Suprapubic skin (tissue), 4 donors: ENCODE results near the gene SLC66A2. TPM values are rescaled to one million over a fixed set of nuclear protein-coding genes. Genes with fewer than 3 reads are reported as not detected.
"Not testable (repeated sequence)": the region's sequence is repeated elsewhere in the genome, so short reads cannot be mapped to it uniquely, and the experiment has no call there.

ENCODE experiments used
- DNase-seq, 2 donors: peaks; one replicate each; pipeline ENCODE4 v3.0.0-alpha.2; 2019; ENCODE audit warnings: low spot score in 2 of 2
- H3K27ac ChIP-seq: fragments of 200-600 bp; sonication (generic); one replicate; pipeline ENCODE4 v1.5.1; 2019
- H3K27me3 ChIP-seq: fragments of 200-600 bp; sonication (generic); one replicate; pipeline ENCODE4 v1.5.1; 2019
- H3K36me3 ChIP-seq: fragments of 200-600 bp; sonication (generic); one replicate; pipeline ENCODE4 v1.5.1; 2019
- H3K4me1 ChIP-seq: fragments of 200-600 bp; sonication (generic); one replicate; pipeline ENCODE4 v1.5.1; 2019
- H3K4me3 ChIP-seq: fragments of 200-600 bp; sonication (generic); one replicate; pipeline ENCODE4 v1.5.1; 2019; ENCODE audit warnings: mild to moderate bottlenecking
- H3K9me3 ChIP-seq: fragments of 200-600 bp; sonication (generic); one replicate; pipeline ENCODE4 v1.5.1; 2019
- EP300 ChIP-seq: sonication (generic); formaldehyde crosslinking; IDR thresholded peaks from one replicate; pipeline ENCODE4 v1.6.1; 2017; ENCODE audit warnings: antibody characterized with exemption
- POLR2A ChIP-seq, 2 donors: fragments of 450-650 bp; IDR thresholded peaks; one replicate each; pipeline ENCODE4 v1.6.1; 2017; ENCODE audit warnings: antibody characterized with exemption in 2 of 2, mild to moderate bottlenecking in 2 of 2, moderate library complexity in 2 of 2
- POLR2AphosphoS5 ChIP-seq, 3 donors: sonication (generic); formaldehyde crosslinking; IDR thresholded peaks; one replicate each; pipeline ENCODE4 v1.6.1; 2017; ENCODE audit warnings: antibody characterized with exemption in 3 of 3
- WGBS: methylation state at CpG from one replicate; pipeline ENCODE4 v1.1.5; 2018; 5-methylcytosine and 5-hydroxymethylcytosine counted together
- total RNA-seq, 4 donors: library from RNA; depleted of rRNA; stranded (reverse); fragments of >200 nt; gene quantifications; one replicate each; pipeline ENCODE4 v1.1.0, GENCODE V29; 2016
- TF ChIP-seq, protein P1 (sequence below), 2 donors: fragments of 200-600 bp in 1 of 2; fragments of 450-650 bp in 1 of 2; sonication (generic) in 1 of 2; IDR thresholded peaks; one replicate each; pipeline ENCODE4 v1.5.1; 2016 to 2019; ENCODE audit warnings: antibody characterized with exemption in 2 of 2, mild to moderate bottlenecking in 1 of 2, moderate library complexity in 1 of 2

The SLC66A2 gene
- total RNA-seq, 4 donors from 2014 or later: 53.4 to 84.7 (median 79.3) TPM

DNA sequence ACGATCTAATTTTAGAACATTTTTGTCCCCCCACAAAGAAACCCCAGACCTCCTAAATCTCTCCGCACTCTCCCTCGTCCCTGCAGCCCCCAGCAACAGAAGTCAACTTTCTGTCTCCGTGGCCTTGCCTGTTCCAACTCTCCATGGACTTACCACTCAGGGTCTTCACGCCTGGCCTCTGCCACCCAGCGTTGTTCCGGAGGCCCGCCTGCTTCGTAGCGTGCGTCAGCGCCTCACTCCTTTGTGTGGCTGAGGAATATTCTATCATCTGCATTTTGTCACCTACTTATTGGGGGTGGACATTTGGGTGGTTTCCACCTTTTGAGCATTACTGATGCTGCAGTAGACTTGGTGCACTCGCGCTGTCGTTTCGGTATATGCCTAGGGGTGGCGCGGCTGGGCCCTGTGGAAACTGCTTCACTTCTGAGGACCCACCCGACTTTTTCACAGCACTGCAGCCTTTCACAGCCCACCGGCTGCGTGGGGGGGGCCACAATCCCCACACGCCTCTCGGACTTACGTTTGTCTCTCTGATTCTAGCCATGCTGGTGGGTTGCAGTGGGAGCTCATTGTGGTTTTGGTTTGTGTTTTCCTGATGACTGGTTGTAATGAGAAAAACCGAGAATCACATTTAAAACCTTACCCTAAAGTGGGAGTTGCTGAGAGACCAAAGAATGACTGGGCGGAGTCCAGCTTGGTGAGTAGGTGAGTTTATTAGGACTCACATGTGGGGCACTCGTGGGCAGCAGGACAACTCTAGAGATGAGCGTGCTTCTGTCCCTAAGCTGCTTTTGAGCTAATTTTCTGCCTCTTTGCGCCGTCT lies 11.6 kb upstream of the SLC66A2 start:
- Histone ChIP-seq H3K4me3 (no peak overlapping the region), H3K27me3 (no peaks in the 10 kb centered on the region), H3K27ac (peak overlapping the region; percentile 85), H3K36me3 (peaks cover 3% of the 10 kb centered on the region), H3K9me3 (no peaks in the 10 kb centered on the region), H3K4me1 (peaks cover 49% of the 10 kb centered on the region)
- 90% methylated on average over 30 of the region's 30 CpGs for WGBS
- DNase-seq: peak in 1 of 2 donors; percentile 25
- no peak for TF ChIP-seq POLR2A (IDR thresholded peaks at IDR 0.05)
- no peak for TF ChIP-seq EP300
- TF ChIP-seq, protein P1, sequence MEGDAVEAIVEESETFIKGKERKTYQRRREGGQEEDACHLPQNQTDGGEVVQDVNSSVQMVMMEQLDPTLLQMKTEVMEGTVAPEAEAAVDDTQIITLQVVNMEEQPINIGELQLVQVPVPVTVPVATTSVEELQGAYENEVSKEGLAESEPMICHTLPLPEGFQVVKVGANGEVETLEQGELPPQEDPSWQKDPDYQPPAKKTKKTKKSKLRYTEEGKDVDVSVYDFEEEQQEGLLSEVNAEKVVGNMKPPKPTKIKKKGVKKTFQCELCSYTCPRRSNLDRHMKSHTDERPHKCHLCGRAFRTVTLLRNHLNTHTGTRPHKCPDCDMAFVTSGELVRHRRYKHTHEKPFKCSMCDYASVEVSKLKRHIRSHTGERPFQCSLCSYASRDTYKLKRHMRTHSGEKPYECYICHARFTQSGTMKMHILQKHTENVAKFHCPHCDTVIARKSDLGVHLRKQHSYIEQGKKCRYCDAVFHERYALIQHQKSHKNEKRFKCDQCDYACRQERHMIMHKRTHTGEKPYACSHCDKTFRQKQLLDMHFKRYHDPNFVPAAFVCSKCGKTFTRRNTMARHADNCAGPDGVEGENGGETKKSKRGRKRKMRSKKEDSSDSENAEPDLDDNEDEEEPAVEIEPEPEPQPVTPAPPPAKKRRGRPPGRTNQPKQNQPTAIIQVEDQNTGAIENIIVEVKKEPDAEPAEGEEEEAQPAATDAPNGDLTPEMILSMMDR (IDR thresholded peaks at IDR 0.05): no peak
- no peak for TF ChIP-seq POLR2AphosphoS5 (IDR thresholded peaks at IDR 0.05)

GRCh38 chr18:79962311-79962710 lies 10.9 kb upstream of the SLC66A2 start:
- Histone ChIP-seq H3K9me3 (no peaks in the 10 kb centered on the region), H3K4me3 (no peak overlapping the region), H3K36me3 (no peaks in the 10 kb centered on the region), H3K4me1 (peaks cover 49% of the 10 kb centered on the region), H3K27ac (peak overlapping the region; percentile 70), H3K27me3 (no peaks in the 10 kb centered on the region)
- TF ChIP-seq POLR2A (IDR thresholded peaks at IDR 0.05): no peak
- TF ChIP-seq EP300: no peak
- no peak for TF ChIP-seq POLR2AphosphoS5 (IDR thresholded peaks at IDR 0.05)
- TF ChIP-seq, protein P1 (IDR thresholded peaks at IDR 0.05): no peak
- peak in 1 of 2 donors; percentile 64 for DNase-seq
- WGBS: 54% methylated on average over 10 of the region's 10 CpGs

- Histone ChIP-seq H3K4me1 (peaks cover 49% of the 10 kb centered on the region), H3K27me3 (no peaks in the 10 kb centered on the region), H3K4me3 (no peak overlapping the region), H3K27ac (peak overlapping the region; percentile 70), H3K9me3 (no peaks in the 10 kb centered on the region), H3K36me3 (no peaks in the 10 kb centered on the region)
- no peak for DNase-seq
- TF ChIP-seq EP300: no peak
- TF ChIP-seq POLR2A (IDR thresholded peaks at IDR 0.05): no peak
- TF ChIP-seq, protein P1 (IDR thresholded peaks at IDR 0.05): no peak
- no peak for TF ChIP-seq POLR2AphosphoS5 (IDR thresholded peaks at IDR 0.05)
- 72% methylated on average over 14 of the region's 29 CpGs for WGBS
These were observed 10.3 kb upstream of the SLC66A2 start for GRCh38 chr18:79961527-79962291.

DNA sequence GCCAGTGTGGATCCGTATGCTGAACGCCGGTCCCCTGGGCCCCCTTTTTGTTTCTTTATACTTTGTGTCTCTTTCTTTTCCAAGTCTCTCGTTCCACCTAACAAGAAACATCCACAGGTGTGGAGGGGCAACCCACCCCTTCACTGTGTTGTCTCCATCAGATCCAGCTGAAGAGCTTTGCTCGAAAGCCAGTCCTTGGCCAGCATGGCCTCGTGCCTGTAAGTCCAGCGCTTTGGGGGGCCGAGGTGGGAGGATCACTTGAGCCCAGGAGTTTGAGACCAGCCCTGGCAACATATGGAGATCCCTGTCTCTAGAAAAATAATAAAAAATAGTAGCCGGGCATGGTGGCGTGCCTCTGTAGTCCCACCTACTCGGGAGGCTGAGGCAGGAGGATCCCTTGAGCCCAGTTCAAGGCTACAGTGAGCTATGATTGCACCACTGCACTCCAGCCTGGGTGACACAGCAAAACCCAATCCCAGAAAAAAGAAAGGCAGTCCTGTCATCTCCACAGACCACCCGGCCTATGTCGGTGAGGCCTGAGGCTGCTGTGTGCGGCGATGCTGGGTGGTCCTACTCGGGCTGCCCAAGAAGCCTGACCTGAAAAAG lies 9.6 kb upstream of the SLC66A2 start:
- H3K27ac ChIP-seq: peak overlapping the region; percentile 70
- TF ChIP-seq, protein P1 (IDR thresholded peaks at IDR 0.05): no peak
- TF ChIP-seq POLR2A (IDR thresholded peaks at IDR 0.05) (no peak), POLR2AphosphoS5 (IDR thresholded peaks at IDR 0.05) (no peak), EP300 (no peak)
- H3K4me1 ChIP-seq: peaks cover 49% of the 10 kb centered on the region
- 90% methylated on average over 16 of the region's 16 CpGs for WGBS
- no peaks in the 10 kb centered on the region for H3K9me3 ChIP-seq
- DNase-seq: no peak
- H3K36me3 ChIP-seq: no peaks in the 10 kb centered on the region
- no peak overlapping the region for H3K4me3 ChIP-seq
- no peaks in the 10 kb centered on the region for H3K27me3 ChIP-seq

DNA sequence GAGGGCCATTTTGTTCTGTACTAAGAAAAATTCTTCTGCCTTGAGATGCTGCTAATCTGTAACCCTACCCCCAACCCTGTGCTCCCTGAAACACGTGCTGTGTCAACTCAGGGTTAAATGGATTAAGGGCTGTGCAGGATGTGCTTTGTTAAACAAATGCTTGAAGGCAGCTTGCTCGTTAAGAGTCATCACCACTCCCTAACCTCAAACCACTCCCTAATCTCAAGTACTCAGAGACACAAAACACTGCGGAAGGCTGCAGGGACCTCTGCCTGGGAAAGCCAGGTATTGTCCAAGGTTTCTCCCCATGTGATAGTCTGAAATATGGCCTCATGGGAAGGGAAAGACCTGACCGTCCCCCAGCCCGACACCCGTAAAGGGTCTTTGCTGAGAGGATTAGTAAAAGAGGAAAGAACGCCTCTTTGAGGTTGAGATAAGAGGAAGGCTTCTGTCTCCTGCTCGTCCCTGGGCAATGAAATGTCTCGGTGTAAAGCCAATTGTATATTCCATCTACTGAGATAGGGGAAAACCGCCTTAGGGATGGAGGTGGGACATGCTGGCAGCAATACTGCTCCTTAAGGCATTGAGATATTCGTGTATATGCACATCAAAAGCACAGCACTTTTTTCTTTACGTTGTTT lies 8.8 kb upstream of the SLC66A2 start:
- peaks cover 46% of the 10 kb centered on the region for H3K4me1 ChIP-seq
- WGBS: 17% methylated on average over 12 of the region's 12 CpGs
- peak overlapping the region; percentile 70 for H3K27ac ChIP-seq
- H3K36me3 ChIP-seq, H3K27me3 ChIP-seq, DNase-seq, H3K4me3 ChIP-seq, H3K9me3 ChIP-seq: not testable (repeated sequence)
